Osteoblast (primary cell): ENCODE results near the gene KLHL8. TPM values are rescaled to one million over a fixed set of nuclear protein-coding genes. Genes with fewer than 3 reads are reported as not detected.

Experiments used
- DNase-seq: peaks from one replicate; pipeline ENCODE4 v3.0.0; 2011; ENCODE audit warnings: low spot score, mixed read lengths; ENCODE audit not compliant: insufficient read length; ENCODE audit errors: missing footprints
- H2AFZ ChIP-seq: 2 replicates; pipeline ENCODE4 v1.6.0; 2011; ENCODE audit warnings: mild to moderate bottlenecking, low read length
- H3K27ac ChIP-seq: 2 replicates; pipeline ENCODE4 v1.5.1; 2011; ENCODE audit warnings: mild to moderate bottlenecking, low read depth, low read length, moderate library complexity
- H3K27me3 ChIP-seq: 2 replicates; pipeline ENCODE4 v1.6.0; 2012; ENCODE audit warnings: mild to moderate bottlenecking, control low read depth, inconsistent platforms, low read length, moderate library complexity; ENCODE audit not compliant: insufficient read depth
- H3K36me3 ChIP-seq: 2 replicates; pipeline ENCODE4 v1.5.1; 2011; ENCODE audit warnings: mild to moderate bottlenecking, low read length, control low read depth, moderate library complexity; ENCODE audit not compliant: insufficient read depth
- H3K4me1 ChIP-seq: 2 replicates; pipeline ENCODE4 v1.5.1; 2011; ENCODE audit warnings: mild to moderate bottlenecking, low read length, control low read depth, moderate library complexity; ENCODE audit not compliant: insufficient read depth
- H3K4me2 ChIP-seq: 2 replicates; pipeline ENCODE4 v1.6.0; 2011; ENCODE audit warnings: mild to moderate bottlenecking, low read length; ENCODE audit not compliant: insufficient read depth
- H3K4me3 ChIP-seq: fragments of 200-600 bp; sonication (generic); 3 replicates; pipeline ENCODE4 v1.5.1; 2012; ENCODE audit warnings: mild to moderate bottlenecking, low read length, inconsistent platforms; ENCODE audit not compliant: insufficient read depth
- H3K79me2 ChIP-seq: 2 replicates; pipeline ENCODE4 v1.6.0; 2012; ENCODE audit warnings: mild to moderate bottlenecking, low read length, control low read depth, inconsistent platforms; ENCODE audit not compliant: insufficient read depth
- H3K9me3 ChIP-seq: 2 replicates; pipeline ENCODE4 v1.5.1; 2011; ENCODE audit warnings: low read depth, low read length, control low read depth
- H4K20me1 ChIP-seq: 2 replicates; pipeline ENCODE4 v1.6.0; 2012; ENCODE audit warnings: mild to moderate bottlenecking, low read length, control low read depth; ENCODE audit not compliant: insufficient read depth
- CTCF ChIP-seq: IDR thresholded peaks from 2 replicates; pipeline ENCODE4 v1.5.1; 2011; ENCODE audit warnings: mild to moderate bottlenecking, low read depth, low read length, moderate library complexity; ENCODE audit errors: extremely low read depth
- total RNA-seq: library from RNA; depleted of rRNA; stranded (reverse); fragments of >200 nt; gene quantifications from 2 replicates; pipeline ENCODE4 v1.2.3, GENCODE V29; 2012

The KLHL8 gene
- total RNA-seq, 1 donor = 12.7 TPM

GRCh38 chr4:87126056-87126455 is 94.4 kb downstream of the KLHL8 start:
- peaks cover 22% of the 10 kb centered on the region for H3K36me3 ChIP-seq
- no peak overlapping the region for H2AFZ ChIP-seq
- TF ChIP-seq CTCF = no peak
- H3K9me3 ChIP-seq = no peaks in the 10 kb centered on the region
- H3K27ac ChIP-seq = no peak overlapping the region
- no peak for DNase-seq
- H3K4me2 ChIP-seq = no peak overlapping the region
- H3K4me1 ChIP-seq = peaks cover 13% of the 10 kb centered on the region
- H3K27me3 ChIP-seq = no peaks in the 10 kb centered on the region
- H3K4me3 ChIP-seq = no peak overlapping the region
- H4K20me1 ChIP-seq = peaks cover 5% of the 10 kb centered on the region
- H3K79me2 ChIP-seq = peaks cover 5% of the 10 kb centered on the region

- peaks cover 11% of the 10 kb centered on the region for H3K36me3 ChIP-seq
- no peaks in the 10 kb centered on the region for H3K9me3 ChIP-seq
- H3K27me3 ChIP-seq = no peaks in the 10 kb centered on the region
- no peak for TF ChIP-seq CTCF
- H3K4me3 ChIP-seq = no peak overlapping the region
- H3K4me1 ChIP-seq = peaks cover 27% of the 10 kb centered on the region
- H3K79me2 ChIP-seq = peaks cover 12% of the 10 kb centered on the region
- no peak for DNase-seq
- H2AFZ ChIP-seq = no peak overlapping the region
- no peak overlapping the region for H3K27ac ChIP-seq
- peaks cover 3% of the 10 kb centered on the region for H4K20me1 ChIP-seq
- H3K4me2 ChIP-seq = peak overlapping the region; percentile 63
Measured at GRCh38 chr4:87122252-87122651, 98.2 kb downstream of the KLHL8 start.

GRCh38 chr4:87121341-87122065 is 98.9 kb downstream of the KLHL8 start:
- Histone ChIP-seq H3K4me1 (peaks cover 28% of the 10 kb centered on the region), H3K4me3 (no peak overlapping the region), H3K36me3 (peaks cover 8% of the 10 kb centered on the region), H4K20me1 (peaks cover 3% of the 10 kb centered on the region), H3K79me2 (peaks cover 12% of the 10 kb centered on the region), H3K27ac (peak overlapping the region; percentile 17), H3K4me2 (peak overlapping the region; percentile 63), H3K27me3 (no peaks in the 10 kb centered on the region), H2AFZ (no peak overlapping the region), H3K9me3 (no peaks in the 10 kb centered on the region)
- TF ChIP-seq CTCF = no peak
- peak; percentile 63 for DNase-seq

GRCh38 chr4:87120411-87121162 is 99.8 kb downstream of the KLHL8 start:
- H3K4me2 ChIP-seq = peak overlapping the region; percentile 63
- H2AFZ ChIP-seq = no peak overlapping the region
- H3K27ac ChIP-seq = peak overlapping the region; percentile 17

More at GRCh38 chr4:87120411-87121162, 99.8 kb downstream of the KLHL8 start:
- Histone ChIP-seq H3K4me1 (peaks cover 36% of the 10 kb centered on the region), H4K20me1 (peaks cover 3% of the 10 kb centered on the region), H3K36me3 (no peaks in the 10 kb centered on the region), H3K9me3 (no peaks in the 10 kb centered on the region), H3K79me2 (peaks cover 12% of the 10 kb centered on the region), H3K27me3 (no peaks in the 10 kb centered on the region), H3K4me3 (no peak overlapping the region)
- DNase-seq = no peak
- no peak for TF ChIP-seq CTCF
